ENCODE results near the gene PNRC2. TPM values are rescaled to one million over a fixed set of nuclear protein-coding genes. Genes with fewer than 3 reads are reported as not detected.
A peak's percentile ranks its signal among the peaks of the same experiment; 100 is the strongest.

PNRC2 gene
- total and polyA plus RNA-seq, 2 of the 13 experiments (the other 11 are each of a cell fraction or from before 2014, with no cell fraction given) = 74.9 to 97.5 TPM

DNA sequence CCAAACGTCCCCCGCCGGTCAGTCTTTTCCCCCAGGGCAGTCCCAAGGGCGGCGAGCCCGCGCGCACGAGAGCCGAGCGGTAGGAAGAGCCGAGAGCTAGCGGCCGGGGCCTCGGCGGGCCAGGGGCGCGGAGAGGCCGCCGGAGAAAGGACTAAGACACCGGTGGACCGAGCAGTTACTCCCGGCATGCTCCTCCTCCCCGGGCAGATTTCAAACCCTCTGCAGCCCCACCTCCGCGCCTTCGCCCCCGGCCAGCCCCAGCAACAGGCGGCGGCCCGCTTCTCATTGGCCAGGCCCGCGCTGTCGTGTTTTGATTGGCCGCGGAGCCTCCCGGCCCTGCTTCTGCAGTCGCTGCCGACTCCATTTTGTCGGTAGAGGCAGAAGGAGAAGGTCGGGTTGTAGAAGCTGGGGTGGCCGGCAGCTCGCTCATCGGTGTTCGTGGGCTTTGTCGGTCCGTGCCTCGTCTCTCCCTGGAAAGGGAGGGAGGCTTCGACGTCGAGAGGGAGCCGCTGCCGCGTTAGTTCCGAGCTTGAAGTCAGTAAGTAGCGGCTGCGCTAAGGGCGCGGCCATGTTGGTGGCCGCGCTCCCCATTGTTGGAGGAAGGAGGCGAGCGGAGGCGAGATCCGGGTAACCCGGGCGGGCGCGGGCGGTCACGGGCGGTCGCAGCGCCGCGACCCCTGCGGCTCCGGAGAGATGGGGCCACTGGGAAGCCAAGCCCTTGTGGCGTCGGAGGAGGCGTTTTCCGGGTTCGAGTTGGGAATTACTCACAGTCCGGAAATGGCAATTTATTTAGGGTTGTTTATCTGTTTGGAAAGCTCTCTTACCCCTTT is at the start of gene PNRC2 (continued):
- TF ChIP-seq RXRA (CRISPR knock-in tag; IDR thresholded peaks at IDR 0.05) (peak; percentile 58; the same call in 1 of the 2 replicates), CHD4 (IDR thresholded peaks at IDR 0.05; ENCODE audit: borderline replicate concordance, low read length) (no peak), ZNF407 (CRISPR knock-in tag; IDR thresholded peaks at IDR 0.05; ENCODE audit: not compliant biosample characterization) (peak; percentile 28), ZBTB20 (CRISPR knock-in tag; IDR thresholded peaks at IDR 0.05; ENCODE audit: borderline replicate concordance, low read depth) (no peak), AHDC1 (CRISPR knock-in tag; IDR thresholded peaks at IDR 0.05; ENCODE audit: borderline replicate concordance) (no peak), NFATC3 (CRISPR knock-in tag; IDR thresholded peaks at IDR 0.05) (no peak), JUN (CRISPR knock-in tag; IDR thresholded peaks at IDR 0.05) (0 out of 2 replicates have a peak, but pooled peaks have one; percentile 51), ZNF556 (CRISPR knock-in tag; IDR thresholded peaks at IDR 0.05; ENCODE audit: borderline replicate concordance) (no peak; the same call in 1 of the 2 replicates), LCORL (IDR thresholded peaks at IDR 0.05) (no peak), LCORL (CRISPR knock-in tag; IDR thresholded peaks at IDR 0.05) (peak; percentile 58), ZNF234 (CRISPR knock-in tag; conservative IDR thresholded peaks at IDR 0.05) (0 out of 2 replicates have a peak, but pooled peaks have one; percentile 80), ZNF350 (CRISPR knock-in tag; IDR thresholded peaks at IDR 0.05; ENCODE audit: borderline replicate concordance, low read depth) (peak; percentile 54; the same call in 1 of the 2 replicates)
